Measurements from ENCODE around the gene TRMT5. TPM values are rescaled to one million over a fixed set of nuclear protein-coding genes. Genes with fewer than 3 reads are reported as not detected.

TRMT5 gene
- total RNA-seq, 2 experiments from 2014 or later: 19.7 to 20.8 TPM

DNA sequence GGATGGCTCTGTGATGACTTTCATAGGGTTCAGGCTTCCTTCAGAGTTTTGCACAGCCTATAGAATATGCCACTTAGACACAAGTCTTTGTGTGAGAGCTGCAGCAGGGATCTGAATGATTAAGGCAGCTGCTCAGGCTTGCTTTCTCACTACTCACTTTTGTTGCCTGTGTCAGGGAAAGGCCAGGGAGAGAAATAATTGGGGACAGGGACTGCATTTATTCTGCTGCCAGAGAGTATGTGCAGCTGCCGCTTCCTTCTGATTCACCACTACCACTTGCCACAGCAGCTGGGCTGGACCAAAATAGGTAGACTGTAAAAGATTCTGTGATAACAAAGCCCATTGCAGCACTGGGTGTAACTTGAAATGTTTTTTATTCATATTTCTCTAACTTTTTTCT, 49.7 kb downstream of the TRMT5 start:
- CTCF ChIA-PET: no interaction called here
- Mint-ChIP-seq H3K36me3 (ENCODE audit: low read depth) (peaks cover 12% of the 10 kb centered on the region), H3K4me3 (no peak overlapping the region), H3K9me3 (ENCODE audit: low read depth) (no peaks in the 10 kb centered on the region), H3K4me1 (no peaks in the 10 kb centered on the region), H3K27ac (no peak overlapping the region), H3K27me3 (no peaks in the 10 kb centered on the region)
- POLR2A ChIA-PET: no interaction called here
- DNase-seq (no peak), ATAC-seq (no peak)
- intact Hi-C loops (cut with DNase I, micrococcal nuclease): no loop called here

DNA sequence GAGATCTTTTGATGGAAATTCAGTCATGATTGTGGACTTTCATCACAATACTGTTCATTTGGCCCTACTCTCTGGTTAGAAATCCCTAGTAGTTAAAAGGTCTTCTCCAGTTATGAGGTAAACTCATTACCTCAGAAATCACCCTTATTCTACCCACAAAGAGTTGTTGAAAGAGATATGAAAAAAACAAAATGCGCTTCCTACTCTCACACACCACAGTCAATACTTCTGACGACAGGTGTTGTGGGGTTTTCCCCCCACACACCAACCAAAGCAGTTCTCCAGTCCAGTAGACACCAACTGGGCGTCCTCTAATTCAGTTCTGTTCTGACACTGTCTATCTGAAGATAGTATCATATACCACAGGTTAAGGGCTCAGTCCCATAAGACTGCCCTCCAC, 54.9 kb downstream of the TRMT5 start:
- H3K4me1 Mint-ChIP-seq: no peaks in the 10 kb centered on the region
- H3K27ac Mint-ChIP-seq: no peak overlapping the region
- ChIA-PET POLR2A (no interaction called here), CTCF (no interaction called here)
- H3K36me3 Mint-ChIP-seq (ENCODE audit: low read depth): no peaks in the 10 kb centered on the region
- no peaks in the 10 kb centered on the region for H3K9me3 Mint-ChIP-seq (ENCODE audit: low read depth)
- H3K27me3 Mint-ChIP-seq: no peaks in the 10 kb centered on the region
- ATAC-seq: no peak
- no peak for DNase-seq
- intact Hi-C loops (cut with DNase I, micrococcal nuclease): no loop called here
- no peak overlapping the region for H3K4me3 Mint-ChIP-seq

DNA sequence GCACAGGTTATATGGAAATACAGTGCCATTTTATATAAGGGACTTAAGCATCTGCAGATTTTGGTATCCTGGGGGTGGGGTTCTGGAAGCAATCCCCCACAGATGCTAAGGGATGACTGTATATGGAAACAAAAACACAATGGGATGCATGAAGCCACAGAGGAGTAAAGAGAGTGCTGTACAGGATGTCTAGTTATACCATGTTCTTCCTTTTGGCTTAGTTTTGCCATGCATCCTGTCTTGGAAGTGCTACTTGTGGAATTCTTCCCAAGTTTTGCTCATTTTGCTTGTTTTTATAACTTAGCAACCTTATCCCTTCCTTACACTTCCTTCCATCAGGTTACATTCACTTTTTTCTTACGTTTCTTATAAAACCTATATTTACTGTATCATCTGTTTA, 55.6 kb downstream of the TRMT5 start:
- H3K27me3 Mint-ChIP-seq: no peaks in the 10 kb centered on the region
- POLR2A ChIA-PET: no interaction called here
- no peaks in the 10 kb centered on the region for H3K4me1 Mint-ChIP-seq
- no peaks in the 10 kb centered on the region for H3K9me3 Mint-ChIP-seq (ENCODE audit: low read depth)
- ATAC-seq (no peak), DNase-seq (no peak)
- intact Hi-C loops (cut with DNase I, micrococcal nuclease): no loop called here
- CTCF ChIA-PET: no interaction called here
- H3K4me3 Mint-ChIP-seq: no peak overlapping the region
- no peaks in the 10 kb centered on the region for H3K36me3 Mint-ChIP-seq (ENCODE audit: low read depth)
- no peak overlapping the region for H3K27ac Mint-ChIP-seq

DNA sequence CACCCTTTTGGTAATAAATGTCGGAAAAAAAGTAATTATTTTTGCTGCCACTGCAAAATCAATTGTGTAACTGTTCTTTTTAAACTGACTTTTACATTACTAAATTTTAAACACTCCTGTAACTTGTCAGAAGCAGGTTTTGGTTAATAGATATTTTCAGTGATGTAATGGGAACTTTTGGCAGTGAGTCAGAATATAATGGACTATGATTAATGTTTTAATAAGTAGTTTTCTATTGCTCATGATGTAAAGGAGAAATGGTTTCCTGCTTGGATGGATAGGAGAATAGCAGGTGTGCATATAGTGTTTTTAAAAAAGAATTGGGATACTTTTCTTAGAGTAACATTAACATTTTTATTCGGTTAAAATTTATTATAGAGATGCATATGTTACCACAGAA, 58.8 kb downstream of the TRMT5 start:
- ChIA-PET CTCF (no interaction called here), POLR2A (no interaction called here)
- Mint-ChIP-seq H3K36me3 (ENCODE audit: low read depth) (peaks cover 3% of the 10 kb centered on the region), H3K4me1 (no peaks in the 10 kb centered on the region), H3K27ac (no peak overlapping the region), H3K4me3 (no peak overlapping the region), H3K9me3 (ENCODE audit: low read depth) (no peaks in the 10 kb centered on the region), H3K27me3 (no peaks in the 10 kb centered on the region)
- ATAC-seq (no peak), DNase-seq (no peak)
- intact Hi-C loops (cut with DNase I, micrococcal nuclease): no loop called here

Other genes starting within 250 kb of the TRMT5 start
- 10 to 100 TPM; 36.2 to 40.3 TPM for gene MNAT1, start 246.3 kb downstream of the TRMT5 start, total RNA-seq
- 1 to 10 TPM; 4.5 to 5.3 TPM for gene SLC38A6, start 166 bp upstream of the TRMT5 start, total RNA-seq